HT1080 (cell line): Measurements from ENCODE around the gene PRKN. TPM values are rescaled to one million over a fixed set of nuclear protein-coding genes. Genes with fewer than 3 reads are reported as not detected.
A peak's percentile ranks its signal among the peaks of the same experiment; 100 is the strongest.

ENCODE experiments used
- DNase-seq: peaks from one replicate; pipeline ENCODE4 v3.0.0-alpha.2; 2015; ENCODE audit warnings: low read depth
- total RNA-seq: library from RNA; depleted of rRNA; stranded (reverse); fragments of >200 nt; shearing (Covaris generic); gene quantifications from 2 replicates; pipeline ENCODE4 v1.2.3, GENCODE V29; 2014

PRKN gene
- total RNA-seq, 1 experiment from 2014 or later, result not detected

DNA sequence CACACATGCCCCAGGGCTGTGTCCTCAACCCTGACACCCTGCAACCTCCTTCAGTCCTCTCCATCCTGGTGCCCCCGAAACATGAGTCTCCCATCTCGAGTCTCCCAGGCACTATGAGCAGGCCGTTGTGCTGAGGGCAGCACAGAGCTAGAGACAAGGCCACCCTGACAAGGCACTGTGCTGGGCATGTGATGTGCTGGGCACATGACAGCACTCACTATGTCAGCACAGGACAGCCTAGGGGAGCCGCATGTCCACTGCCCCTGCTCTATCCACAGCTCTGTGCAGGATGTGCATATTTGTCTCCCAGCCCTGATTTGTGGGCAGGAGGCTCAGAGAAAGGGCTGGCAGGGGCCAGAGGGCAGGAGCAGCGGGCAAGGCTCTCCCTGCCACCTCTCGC lies 1091.6 kb downstream of the PRKN start:
- no peak for DNase-seq

DNA sequence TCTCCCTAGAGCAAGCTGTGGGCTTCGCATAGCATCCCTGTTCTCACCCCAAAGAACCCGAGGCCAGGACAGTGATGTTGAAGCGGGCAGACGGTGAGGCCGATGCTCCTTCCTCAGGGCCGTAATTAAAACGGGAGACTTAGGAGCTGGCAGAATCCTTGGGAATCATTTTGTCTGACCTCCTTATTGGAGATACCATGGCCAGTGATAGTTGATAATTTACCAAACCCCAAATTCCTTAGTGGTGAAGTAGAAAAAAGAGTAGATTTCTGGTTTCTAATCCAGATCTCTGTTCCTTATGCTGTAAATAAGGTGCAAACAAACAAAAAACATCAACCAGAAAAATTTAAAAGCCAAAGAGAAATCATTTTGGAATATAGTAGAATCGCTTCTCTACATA lies 1092.7 kb downstream of the PRKN start:
- no peak for DNase-seq

DNA sequence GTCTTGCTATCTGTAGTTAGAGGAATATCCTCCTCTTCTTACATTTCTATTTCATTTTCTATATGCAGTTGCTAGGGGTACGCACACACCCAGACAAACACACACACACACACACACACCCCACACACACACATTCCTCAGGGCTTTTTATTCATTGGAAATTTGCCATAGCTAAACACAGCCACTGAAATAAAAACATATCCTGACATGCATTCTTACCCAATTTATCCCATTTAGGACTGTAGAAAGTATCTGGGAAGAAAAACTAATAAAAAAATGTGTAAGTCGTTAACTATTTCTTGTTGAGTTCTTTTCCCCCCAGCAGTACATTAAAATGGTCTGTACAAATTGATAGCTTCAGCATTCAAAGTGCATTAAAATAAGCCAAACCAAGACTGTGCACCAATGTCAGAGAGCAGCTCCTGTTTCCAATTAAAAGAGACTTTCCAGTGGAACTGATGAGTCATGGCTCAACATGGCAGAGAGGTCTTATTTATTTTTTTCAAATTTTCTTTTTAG lies 1095.8 kb downstream of the PRKN start:
- DNase-seq, result no peak

DNA sequence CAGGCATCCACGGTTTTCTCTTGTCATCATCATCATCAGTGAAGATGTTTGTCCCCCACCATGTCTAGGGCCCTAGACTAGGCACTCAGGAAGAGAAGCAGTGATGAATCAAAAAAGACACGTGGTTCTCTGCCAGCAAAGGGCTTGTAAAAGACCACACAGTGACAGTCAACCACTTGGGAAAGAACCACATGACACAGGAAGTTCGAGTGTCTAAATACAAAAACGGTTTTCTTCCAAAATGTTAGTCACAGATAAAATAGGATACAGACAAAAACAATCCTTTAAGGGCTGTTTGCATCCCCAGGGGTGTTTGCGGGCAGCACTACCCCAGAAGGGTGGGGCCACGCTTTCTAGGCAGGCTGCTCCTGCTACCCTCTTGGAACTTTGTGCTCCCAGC lies 1096.9 kb downstream of the PRKN start:
- DNase-seq, result peak; percentile 9

DNA sequence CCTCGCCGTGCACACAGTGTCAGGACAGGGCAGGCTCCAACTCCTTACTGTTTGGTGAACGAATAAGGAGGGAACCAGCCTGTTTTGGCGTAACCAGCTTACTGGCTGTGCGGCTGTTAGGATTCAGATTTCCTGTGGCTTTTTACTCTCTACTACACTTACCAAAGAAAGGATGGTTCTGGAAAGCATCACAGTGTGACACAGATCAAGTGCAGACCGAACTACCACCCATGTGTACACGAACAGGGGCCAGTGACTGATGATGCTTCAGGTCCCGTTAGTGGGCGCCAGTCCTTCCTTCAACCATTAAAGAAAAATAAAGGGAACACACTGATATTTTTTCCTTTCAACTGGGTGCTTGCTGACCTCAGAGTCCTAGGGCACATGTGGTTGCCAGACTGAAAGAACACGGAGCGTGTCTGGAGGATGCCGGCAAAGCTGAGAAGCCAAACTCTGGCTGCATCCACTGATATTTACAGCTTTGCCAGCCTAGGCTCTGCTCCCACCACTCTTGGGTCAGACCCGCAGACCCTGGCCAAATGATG lies 1101.4 kb downstream of the PRKN start:
- no peak for DNase-seq

DNA sequence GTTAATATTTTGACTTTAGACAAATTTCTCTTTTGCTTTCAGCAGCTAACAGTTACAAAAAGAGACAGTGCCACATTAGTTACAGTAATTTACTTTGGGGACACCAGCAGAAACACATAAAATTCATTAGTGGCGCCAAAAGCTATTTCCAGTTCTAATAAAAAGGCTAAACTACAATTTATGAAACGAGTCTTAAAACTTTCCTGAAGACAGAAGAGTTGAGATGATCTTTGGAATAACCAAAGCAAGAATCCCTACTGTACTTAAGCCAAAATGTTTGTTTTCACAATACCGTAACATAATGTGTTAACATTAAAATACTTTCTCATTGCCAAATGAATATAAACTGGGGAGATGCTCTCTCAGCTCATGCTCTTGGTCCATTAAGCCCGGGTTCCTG lies 1103.5 kb downstream of the PRKN start:
- no peak for DNase-seq

DNA sequence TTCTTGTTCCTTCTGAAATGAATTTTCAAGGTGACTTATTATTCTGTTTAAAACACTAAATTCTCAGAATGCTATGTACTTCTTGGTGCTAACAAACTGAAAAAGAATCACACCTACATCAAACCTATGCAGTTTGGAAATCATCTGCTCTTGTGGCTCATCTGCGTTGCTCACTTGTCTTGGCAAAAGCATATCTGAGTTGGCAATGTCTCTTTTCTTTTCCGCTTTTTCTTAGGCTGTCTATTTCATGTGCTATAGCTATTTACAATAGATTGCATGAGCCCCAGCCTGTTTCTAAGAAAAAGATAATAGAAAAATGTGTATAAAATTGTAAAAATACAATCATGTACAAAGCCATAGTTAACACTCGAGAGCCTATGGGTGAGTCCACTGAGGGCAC lies 1104.8 kb downstream of the PRKN start:
- DNase-seq, result no peak

DNA sequence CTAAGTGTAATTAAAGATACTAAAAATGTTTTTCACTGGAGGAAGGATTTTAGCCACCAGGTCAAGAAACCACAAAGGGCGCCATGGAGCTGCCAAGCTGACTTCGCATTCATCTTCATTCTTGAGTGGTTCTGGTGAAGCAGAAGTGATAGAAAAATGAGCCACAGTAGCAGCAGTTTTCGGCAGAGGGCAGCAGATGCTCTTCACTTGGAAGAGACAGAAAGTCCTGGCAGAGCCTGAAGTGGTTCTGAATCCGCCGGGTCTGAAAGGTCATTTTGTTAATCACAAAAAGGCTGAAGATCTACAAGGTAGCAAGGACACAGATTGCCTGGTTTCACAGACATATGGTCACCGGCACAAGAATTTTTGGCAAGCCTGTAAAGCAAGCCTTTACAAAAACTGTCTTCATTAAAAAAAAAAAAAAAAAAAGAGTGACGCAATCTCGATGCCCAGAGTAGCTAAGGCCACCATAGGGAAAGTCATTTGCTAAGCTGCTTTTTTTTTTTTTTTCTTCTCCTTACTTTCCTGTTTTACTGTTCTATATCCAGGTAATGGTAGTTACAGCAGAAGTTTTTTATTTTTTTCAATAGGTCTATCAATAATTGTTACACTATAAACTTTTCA lies 1108.6 kb downstream of the PRKN start:
- peak; percentile 81 for DNase-seq

DNA sequence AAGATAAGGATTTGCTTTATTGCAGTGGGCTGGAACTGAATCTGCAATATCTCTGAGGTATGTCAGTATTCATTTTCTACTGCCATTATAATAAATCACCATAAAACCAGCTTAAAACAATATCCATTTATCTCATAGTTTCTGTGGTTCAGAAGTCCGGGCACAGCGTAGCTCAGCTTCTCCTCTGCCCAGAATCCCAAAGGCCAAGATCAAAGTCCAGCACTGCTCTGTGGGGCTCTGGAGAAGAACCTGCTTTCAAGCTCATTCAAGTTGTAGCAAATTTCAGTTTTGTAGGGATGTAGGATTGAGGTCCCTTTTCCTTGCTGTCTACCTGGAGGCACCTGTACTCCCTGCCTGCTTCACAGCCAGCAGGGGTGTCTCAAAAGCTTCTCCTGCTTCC lies 1113.9 kb downstream of the PRKN start:
- DNase-seq, result no peak

DNA sequence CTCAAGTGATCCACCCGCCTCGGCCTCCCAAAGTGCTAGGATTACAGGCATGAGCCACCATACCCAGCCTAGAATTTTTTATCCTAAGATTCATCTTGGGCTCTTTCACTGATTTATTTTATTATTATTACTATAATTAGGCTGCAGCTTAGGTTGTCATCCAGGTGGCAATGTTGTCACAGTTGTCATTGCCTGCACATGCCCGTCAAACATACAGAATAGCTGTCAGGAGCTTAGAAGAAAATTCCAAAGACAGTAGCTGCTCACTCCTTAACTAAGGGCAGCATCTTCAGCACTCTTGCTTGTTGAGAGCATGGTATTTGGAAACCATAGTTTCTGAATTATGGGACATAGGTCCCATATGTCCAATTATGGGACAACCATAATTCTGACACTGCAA lies 1118.8 kb downstream of the PRKN start:
- DNase-seq, result no peak

DNA sequence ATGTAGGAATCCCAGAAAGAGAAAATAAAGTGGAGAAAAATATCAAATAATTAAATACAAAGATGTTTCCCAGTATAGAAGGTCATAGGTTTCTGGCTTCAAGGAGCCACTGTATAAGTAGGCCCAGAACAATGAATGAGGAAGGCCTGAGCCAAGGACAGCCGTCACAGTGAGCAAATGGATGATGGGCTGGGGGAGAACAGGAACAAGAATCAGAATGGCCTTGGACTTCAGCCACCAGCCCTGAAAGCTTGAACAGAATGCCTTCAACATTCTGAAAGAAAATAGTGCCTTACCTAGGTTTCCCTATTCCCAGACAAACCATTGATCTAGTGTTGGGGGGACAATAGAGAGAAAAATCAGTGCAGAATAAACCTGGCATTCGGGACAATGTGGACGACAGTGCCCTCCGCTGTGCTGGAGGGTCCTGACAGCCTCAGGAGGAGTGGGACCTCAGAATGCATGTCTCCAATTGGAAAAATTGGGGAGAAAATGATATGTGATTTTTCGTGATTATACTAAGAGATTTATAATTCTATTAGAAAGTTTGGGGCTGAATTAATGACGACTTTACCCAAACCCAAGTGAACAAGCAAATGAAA lies 1119.8 kb downstream of the PRKN start:
- DNase-seq, result no peak

DNA sequence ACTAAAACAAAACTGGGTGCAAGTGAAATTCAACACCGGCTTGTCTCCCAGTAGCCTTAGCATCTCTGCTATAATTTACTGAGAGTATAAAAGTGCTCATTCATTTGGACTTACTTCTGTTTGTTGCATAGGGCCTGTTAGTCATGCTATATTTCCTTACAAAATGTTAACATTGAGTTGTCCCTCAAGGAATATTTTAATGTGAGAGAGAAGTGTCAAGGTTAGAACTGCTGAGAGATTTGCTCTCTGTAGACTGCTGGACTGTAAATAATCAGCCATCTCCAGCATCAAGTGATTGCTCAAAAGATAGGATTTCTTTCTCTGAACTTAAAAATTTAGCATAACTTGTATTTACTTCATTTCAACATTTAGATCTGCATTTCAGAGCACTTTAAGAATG lies 1125.2 kb downstream of the PRKN start:
- DNase-seq, result no peak

DNA sequence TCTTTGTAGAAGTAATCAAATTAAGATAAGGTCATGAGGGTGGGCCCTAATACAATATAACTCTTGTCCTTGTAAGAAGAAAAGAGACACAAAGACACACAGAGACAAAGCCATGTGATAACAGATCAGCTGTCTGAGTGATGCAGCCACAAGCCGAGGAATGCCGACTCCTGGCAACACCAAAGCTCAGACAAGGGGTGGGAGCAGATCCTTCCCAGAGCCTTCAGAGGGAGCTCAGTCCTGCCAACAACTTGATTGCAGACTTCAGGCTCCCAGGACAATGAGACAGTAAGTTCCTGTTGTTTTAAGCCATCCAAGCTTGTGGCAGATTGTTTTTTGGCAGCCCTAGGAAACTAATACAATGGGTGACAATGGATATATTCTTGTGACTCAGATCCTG lies 1128.7 kb downstream of the PRKN start:
- peak; percentile 8 for DNase-seq

DNA sequence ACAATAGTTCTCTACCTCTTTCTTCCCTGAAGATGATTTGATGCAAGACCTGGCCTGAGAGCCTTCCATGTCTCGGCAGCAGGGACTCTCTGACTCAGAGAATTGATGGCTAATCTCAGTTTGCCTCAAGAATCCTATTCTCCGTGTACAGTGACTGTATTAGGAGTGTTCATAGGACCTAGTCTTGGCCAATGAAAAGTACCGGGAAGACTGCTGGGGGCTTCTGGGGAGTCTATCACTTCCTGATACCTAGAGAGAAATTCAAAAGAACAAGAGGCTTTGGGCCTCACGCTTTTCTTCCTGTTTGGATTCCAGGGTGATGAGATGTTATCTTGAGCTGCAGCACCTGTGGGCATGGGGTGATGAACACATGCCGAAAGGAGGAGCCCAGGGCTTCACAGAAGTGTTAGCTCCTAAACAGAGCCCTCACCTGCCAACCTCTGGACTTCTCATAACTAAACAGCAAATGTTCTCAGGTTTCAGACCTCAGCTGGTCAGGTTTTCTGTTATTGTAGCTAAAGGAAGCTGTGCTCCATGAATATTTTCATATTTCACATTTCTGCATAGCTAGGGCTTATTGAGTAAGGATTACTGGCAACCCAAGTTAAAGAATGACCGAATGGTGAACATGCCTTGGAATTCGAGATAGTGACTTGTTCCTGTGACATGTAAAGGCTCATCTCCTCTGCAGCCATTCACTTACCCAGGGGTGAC lies 1130.6 kb downstream of the PRKN start:
- no peak for DNase-seq

DNA sequence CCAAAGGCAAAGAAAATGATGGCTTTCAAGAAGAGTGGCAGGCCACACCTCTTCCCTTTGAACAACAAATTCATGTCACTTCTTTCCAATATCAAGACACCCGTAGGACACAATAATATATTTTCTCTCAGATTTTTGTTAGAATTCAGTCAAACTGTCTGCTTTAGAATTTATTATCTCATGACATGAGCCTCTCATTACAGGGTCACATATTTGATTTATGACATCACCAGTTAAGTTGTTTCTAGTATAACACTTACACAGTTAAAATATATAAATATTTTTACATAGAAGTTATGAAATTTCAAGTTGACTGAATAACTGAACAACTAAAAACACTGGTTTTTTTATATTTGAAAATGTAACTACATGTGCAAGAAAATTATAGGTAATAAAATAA lies 1133.2 kb downstream of the PRKN start:
- no peak for DNase-seq

DNA sequence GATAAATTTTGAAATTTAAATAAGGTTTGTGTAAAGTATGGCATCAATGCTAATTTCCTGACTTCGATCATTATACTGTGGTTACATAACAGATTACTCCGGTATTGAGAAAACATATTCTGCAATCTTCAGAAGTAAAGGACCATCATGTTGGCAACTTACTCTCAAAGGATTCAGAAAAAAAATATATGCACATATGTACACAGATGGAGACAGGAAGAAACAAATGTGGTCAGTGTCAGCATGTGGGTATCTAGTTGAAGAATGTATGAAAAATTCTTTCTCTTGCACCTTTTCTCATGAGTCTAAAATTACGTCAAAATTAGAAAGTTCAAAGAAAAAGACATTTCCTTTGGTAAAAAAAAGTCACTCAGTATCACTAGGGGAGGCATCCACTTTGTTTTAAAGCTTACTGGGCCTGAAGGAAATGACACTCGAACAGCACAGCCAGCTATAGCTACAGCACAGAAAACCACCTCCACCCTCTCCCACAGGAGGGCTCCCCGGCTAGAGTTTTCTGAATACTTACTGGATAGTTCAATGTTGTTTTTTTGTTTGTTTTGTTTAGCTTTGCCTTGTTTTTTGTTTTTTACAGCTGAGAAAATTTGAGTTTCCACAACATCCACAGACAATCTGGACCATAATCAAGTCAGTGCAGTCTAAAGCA lies 1136.5 kb downstream of the PRKN start:
- DNase-seq, result no peak

DNA sequence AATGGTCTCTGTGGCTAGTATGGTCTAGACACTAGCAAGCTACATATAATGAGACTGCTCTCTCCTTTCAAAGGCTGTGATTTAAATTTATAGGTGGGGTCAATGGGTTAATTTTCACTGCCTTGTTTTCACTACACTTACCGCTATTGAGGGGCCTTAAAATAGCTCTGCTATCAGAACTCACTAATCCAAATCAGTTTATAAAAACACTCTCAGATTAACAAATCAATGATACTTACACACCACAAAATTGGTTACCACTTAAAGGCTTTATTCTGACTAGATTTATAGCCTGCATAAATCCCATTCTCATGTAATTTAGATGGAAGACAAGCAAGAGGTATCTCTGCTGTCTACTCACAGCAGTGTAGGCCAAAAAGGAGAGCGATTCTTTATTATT lies 1140.7 kb downstream of the PRKN start:
- DNase-seq, result no peak

DNA sequence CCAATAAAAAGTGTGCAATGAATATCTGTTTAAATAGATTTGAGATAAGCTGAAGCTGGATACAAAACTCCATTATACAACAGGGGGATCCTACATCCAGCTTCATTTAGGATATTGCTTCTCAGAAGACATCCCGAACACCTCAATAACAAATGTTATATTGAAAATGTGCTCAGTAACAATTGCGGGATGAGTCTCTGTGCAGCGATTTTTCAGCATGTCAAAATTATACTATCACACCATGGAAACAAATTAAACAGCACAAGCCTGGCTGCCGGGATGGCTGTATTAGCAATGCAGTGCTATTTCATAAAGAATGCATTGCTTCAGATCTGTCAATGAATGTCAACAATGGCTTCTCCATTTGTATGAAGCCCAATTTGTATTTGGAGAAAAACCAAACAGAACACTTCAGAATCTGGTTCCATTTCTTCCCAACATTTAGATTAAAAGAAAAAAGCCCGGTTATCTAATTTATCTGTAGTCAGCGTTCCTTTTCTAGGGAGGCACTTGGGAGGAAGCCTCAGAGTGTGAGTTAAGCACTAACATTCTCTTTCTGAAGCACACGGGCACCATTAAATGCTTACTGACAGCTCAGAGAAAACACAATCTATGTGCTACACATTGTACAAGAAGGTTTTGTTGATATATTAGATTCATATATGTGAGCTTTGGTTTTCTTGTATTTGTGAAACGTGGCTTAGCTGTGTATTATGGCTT lies 1142.8 kb downstream of the PRKN start:
- DNase-seq, result no peak

DNA sequence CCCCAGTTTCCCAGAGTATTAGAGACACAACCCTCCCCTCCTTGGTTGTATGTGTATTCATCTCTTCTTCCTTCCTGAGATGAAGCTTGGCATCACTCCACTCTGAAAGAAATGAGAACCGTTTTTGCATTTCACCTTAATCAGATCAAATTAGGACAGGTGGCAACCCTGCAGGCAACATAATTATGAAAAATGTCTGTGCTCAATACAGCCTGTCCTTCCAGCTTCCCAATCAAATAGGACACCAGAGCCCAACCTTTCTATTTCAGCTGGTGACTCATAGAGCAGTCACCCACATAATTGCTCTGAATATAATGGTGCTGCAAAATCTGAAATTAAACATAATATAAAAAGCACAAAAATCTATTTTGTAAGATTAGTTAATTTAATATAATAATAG lies 1143.5 kb downstream of the PRKN start:
- peak; percentile 14 for DNase-seq

DNA sequence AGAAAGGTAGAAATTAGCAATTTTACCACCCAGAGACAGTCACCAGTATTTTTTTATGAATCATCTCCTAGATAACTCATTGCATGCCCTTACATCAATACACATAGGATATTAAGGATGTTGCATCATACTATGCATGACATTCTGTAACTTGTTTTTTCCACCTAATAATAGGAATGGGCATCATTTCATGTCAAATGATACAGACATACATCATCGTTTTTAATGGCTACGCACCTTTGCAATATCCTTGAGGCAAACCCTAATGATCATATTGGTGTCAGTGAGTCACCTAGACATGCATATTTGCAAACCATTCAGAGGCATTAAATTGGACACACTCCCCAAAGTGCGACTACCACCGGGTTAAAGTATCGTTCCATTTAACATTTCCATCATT lies 1144.0 kb downstream of the PRKN start:
- no peak for DNase-seq

DNA sequence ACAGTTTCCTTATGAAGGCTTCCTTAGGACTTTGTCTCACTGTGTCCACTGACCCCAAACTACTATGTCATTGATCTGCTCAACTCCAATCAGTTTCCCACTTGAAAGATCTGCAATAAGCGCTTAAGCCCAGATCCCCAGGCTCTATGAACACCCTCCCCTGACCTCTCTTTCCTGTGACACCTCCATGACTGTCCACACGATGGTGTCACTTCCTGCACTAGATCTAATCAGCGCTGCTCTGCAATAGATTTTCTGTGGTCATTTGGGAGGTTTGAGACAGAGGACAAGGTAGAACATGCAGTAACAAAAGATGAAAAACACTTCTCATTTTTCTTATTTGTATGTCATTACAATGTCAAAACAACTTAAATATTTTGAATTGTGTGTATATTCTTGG lies 1149.1 kb downstream of the PRKN start:
- peak; percentile 49 for DNase-seq
